Astrocyte of the hippocampus (primary cell): ENCODE data around the gene CDC25C.
A peak's percentile ranks its signal among the peaks of the same experiment; 100 is the strongest.

Experiments
- DNase-seq: peaks from one replicate; pipeline ENCODE4 v3.0.0; 2011; ENCODE audit warnings: low read depth, low spot score

CDC25C gene

DNA sequence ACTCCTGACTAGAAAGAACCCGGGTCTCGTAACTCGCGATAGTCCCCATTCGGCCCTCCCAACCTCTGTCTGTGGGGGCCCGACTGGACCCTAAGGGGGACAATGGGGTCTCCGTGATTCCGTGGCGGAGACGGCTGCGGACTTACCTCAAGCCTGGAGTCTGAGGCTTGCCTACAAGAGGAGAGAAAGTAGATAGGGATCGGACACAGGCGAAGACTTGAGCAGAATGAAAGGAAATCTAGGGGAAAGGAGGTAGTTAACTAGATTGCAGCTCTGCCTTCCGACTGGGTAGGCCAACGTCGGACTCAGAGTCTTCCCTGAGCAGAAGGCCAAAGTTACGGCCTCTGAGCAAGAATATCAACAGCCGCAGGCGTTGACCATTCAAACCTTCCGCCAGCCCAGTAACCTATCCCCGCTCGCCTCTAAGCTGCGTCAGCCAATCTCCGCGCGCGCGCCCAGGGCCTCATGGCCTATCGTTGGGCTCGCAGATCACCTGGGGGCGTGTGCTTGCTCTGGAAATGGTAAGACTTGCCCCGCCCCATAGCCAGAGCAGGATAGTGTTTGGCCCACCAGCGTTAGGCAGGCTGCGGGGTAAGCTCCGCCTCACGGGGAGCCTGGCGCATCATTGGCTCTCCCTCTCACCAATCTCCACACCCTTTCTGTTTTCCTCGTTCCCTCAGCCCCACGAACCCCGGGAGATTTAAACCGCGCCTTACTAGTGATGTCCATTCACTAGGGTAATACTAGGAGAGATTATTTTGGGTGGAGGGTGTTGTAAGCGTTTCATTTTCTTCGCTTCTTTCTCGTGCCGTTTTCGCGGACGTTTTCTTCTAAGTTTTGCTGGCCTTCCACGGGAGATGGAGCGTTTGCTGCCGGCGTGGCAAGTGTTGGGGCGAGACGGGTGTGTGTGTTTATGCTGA is at the start of gene CDC25C:
CDC25C (minus strand) TSS at position 356 of the 920 bp plus-strand sequence. CDS start 624 bp downstream, outside the sequence.
- DNase-seq = peak; percentile 100

- no peak for DNase-seq
Measured at GRCh38 chr5:138372653-138373052, 41.0 kb upstream of the CDC25C start.

DNA sequence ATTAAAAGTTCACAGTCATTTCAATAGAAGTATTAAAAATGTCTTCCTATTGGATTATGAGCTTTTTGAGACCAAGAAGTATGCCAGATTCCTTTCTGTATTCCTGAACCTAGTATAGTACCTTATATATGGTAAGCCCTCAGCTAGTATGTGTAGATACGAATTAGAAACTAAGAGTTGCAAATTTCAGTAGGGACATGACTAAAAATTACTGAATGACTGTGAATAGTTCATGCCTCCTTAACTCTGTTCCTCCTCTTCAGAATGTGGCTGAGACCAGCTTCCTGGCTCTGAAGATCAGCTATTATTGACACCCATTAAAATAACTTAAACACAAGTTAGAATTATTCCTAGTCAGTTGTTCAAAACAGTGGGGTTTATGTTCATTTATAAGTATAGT is 40.6 kb upstream of the CDC25C start:
- DNase-seq = no peak

- DNase-seq = no peak
Measured at GRCh38 chr5:138371454-138371853, 39.9 kb upstream of the CDC25C start.

- no peak for DNase-seq
Measured at GRCh38 chr5:138370537-138370936, 38.9 kb upstream of the CDC25C start.

GRCh38 chr5:138369706-138370105 is 38.1 kb upstream of the CDC25C start:
- no peak for DNase-seq

DNA sequence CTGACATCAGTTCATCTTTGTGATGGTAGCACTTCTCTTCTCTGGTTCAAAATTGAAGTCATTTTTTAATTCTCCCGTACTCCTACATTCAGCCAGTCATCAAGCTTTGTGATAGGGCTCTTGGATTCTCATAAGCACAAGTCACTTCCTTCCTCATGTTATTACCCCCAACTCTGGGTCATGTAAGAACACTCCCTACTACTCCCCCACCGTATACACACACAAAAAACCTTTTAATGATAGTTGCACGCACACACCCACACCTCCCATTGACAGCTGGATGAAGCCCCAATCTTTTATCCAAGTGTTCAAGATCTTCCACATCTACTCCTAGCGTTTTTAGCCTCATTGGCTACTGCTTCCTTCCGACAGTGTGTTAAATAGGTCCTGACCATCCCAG is 37.7 kb upstream of the CDC25C start:
- no peak for DNase-seq

DNA sequence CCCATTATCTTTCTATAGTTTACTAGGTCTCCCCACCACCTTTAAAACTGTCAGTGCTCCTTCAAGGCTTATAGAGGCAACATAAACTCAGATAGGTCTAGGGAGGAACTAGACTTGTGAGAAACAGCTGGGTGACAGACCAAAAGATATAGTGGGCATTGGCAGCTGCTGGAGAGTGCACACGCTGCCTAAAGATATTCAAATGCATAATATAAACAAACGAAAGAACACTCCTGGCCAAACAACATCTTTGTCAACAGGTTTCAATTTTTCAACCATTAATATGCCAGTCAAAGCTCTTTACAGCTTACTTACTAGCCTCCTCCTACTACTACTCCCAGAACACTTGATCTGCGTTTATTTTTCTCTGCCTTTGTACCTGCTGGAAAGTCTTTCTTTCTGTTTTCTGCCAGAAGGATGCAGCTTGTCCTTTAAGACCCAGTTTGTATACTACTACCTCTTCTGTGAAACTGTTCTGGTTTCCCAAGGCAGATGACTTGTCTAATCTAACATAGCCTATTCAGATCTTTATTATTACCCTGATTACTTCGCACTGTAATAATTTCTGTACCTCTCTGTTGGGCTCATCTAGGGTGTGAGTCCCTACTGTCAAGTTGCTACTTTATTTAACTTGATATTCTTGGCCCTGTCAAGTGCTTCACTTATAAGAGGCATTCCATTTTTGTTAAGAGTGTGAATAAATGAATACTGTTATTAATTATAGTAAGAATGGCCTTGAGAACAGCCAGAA is 35.2 kb upstream of the CDC25C start:
- DNase-seq = no peak

DNA sequence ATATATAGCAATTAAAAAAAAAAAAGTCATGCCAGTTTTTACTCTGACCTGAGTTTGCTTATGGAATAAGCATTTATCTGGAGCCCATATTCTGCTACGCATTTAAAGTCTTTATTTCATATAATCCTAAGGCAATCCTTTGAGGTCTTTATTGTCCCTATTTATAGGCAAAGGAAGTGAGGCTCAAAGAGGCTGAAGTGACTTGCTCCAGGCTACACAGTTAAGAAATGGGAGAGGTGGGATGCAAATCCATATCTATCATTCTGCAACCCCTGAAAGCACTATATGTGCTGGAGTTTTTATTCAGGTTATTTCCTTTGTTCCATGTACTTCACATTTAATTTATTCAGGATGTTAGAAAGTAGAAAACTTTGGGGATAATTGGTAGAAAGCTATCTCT is 33.0 kb upstream of the CDC25C start:
- DNase-seq = no peak

- no peak for DNase-seq
Measured at GRCh38 chr5:138360941-138361452, 29.4 kb upstream of the CDC25C start.

- DNase-seq = no peak
Measured at GRCh38 chr5:138359621-138360020, 28.0 kb upstream of the CDC25C start.

GRCh38 chr5:138354926-138355378 is 23.3 kb upstream of the CDC25C start:
- DNase-seq = peak; percentile 82

- no peak for DNase-seq
Measured at GRCh38 chr5:138354387-138354786, 22.8 kb upstream of the CDC25C start.

GRCh38 chr5:138353560-138354080 is 22.0 kb upstream of the CDC25C start:
- DNase-seq = no peak

DNA sequence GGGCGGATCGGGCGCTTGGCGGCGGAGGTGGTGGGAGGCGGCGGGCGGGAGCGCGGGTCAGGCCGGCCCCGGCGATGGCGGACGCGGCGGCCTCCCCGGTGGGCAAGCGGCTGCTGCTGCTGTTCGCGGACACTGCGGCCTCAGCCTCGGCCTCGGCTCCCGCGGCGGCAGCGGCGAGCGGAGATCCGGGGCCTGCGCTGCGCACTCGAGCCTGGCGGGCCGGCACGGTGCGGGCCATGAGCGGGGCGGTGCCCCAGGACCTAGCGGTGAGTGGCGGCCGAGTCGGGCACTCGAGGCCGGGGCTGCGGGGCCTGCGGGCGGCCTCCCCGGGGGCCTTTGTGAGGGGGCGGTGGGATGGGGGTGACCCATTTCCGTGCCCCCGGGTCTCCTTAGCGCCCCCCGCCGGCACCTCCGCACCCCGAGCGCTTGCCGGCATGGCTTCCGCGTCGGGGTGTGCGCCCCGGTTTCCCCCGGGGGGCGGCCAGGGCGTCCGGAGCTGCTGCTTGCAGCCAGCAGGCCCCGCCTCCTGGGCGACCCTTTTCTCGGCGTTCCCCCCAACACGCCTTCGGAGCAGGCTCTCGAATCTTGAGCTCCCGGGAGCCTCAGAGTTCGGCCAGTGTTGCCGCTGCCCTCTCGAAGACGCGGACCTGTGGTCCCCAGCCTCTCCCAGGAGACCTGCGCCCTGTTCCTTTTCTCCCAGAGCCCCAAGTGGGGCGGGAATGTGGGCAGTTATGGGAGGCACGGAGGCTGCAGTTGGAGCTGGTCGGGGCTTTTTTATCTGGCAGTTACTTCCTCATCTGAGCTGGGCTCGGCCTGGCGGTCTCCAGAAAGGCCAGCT is 21.3 kb upstream of the CDC25C start:
- DNase-seq = peak; percentile 75

DNA sequence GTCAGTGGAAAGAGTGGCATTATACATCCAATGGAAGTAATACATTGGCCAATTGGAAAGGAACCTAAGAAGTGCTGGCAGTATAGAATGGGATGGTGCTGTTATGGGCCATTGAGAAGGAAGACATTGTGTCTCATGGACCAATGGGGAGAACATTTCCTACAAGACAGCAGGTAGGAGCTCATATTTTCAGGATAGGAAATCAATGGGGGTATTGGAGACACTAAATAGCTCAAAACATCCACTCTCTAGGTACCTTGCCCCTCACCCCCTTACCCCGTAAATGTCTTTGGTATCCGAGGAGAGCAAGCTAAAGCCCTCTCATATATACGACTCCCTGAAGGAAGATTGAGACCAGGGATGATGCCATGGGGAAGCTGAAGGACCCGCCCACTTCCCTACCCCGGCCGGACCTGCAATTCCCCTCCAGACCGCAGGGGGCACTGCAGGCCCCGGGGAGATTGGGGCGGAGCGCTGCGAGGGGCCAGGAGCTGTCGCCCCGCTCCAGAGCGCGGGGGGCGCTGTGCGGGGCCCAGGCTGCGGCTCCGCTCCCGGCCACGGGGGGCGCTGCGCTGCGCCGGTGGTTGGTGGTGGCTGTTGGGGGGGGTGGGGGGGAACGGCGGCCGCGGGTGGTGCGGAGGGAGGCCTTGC is 20.6 kb upstream of the CDC25C start, which contains the start of gene KDM3B:
KDM3B (plus strand) TSS at position 615 of the 651 bp plus-strand sequence. CDS start 111 bp downstream, outside the sequence.
- DNase-seq = peak; percentile 96

DNA sequence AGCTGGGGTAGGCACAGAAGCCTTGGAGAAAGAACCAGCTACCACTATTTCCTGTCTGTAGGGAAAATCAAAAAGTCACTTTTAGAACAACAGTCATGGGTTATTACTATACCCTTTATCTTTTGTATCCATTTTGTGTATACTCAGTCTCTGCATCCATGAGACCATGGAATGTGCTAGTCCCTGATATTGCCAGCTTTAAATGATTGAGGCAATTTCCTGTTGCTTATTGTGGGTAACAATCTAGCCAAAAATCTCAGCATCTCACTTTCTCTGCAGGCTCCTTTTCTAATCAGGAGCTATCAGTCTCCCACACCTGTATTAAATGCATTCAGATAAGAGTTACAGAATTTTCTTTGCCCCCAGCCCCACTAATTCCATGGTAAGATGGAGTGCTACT is 19.9 kb upstream of the CDC25C start:
- no peak for DNase-seq

DNA sequence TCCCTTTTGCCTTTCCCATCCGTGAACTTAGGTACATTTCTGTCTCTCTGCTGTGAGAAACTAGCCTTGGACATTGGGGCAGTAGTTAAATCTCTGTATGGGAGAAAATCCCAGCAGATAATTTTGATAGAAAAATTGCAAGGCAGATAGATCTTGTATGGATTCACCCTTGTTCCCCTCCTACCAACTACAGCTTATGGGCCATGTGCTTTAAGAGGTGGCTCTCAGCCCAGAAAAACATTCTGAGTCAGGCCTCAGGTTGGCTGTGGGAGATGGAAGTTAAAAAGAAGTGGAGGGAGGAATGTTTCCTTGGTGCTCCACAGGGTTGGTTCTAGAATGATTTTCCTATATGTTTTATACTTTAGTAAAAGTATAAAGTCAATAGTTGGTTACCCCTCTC is 19.5 kb upstream of the CDC25C start:
- DNase-seq = peak; percentile 85

GRCh38 chr5:138350563-138350890 is 18.9 kb upstream of the CDC25C start:
- DNase-seq = no peak

DNA sequence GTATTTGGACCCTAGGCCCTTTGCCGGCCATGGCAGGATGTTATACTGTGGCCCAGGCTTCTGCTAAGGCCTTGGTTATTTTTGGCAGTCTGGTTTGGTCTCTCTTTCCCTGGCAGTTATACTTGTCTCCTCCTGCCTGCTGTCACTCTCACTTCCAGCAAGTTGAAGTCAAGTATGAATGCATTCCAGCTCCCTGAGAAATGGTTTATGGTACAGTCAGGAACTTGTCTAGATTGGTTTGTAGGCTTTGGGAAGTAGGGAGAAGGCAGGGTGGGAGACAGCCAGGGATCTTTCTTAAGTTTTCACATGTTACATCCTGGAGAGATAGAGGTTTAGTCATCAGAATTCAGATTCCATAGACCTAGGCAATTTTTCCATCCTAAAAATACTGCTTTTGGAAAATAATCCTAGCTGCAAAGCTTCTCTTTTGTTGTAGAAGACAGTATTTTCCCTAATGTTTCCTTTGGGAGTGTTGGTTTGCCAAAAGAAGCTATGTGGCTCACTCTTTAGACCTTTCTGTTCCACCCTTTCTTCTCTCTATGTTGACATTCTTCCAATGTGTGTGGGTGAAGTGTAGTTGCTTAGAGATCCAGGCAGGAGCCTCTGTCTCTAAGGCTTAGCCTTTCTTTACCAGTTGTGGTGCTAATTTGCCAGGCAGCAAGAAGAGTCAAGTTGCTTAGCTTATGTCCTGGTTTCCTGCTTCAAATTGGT is 18.4 kb upstream of the CDC25C start:
- DNase-seq = peak; percentile 41
